ENCODE data around the gene GJD4.

Gene GJD4

GRCh38 chr10:35657621-35658020, 52.5 kb downstream of the GJD4 start:
- DNase-seq (ENCODE audit: low read depth in 3 of 3), result no peak
